B cell (primary cell): ENCODE results near the gene ZCRB1. TPM values are rescaled to one million over a fixed set of nuclear protein-coding genes. Genes with fewer than 3 reads are reported as not detected.
"Not testable (repeated sequence)": the region's sequence is repeated elsewhere in the genome, so short reads cannot be mapped to it uniquely, and the experiment has no call there.

Experiments
- ATAC-seq: fragments of 200-7000 bp; cut with Tn5 transposase; one replicate; pipeline ENCODE4 v1.10.0; 2021; ENCODE audit warnings: low read depth, mild to moderate bottlenecking, moderate number of reproducible peaks, moderate library complexity
- CTCF ChIA-PET: fragments of 350-600 bp; sonication (Branson Sonifier 250); formaldehyde crosslinking; loops from one replicate; lab custom pipeline; 2021; ENCODE audit warnings: antibody characterized with exemption, inconsistent platforms; lab: Charles Lee
- POLR2A ChIA-PET: fragments of 350-600 bp; sonication (Branson Sonifier 250); formaldehyde crosslinking; loops from one replicate; lab custom pipeline; 2021; ENCODE audit warnings: antibody characterized with exemption; lab: Charles Lee
- DNase-seq: peaks from one replicate; pipeline ENCODE4 v3.0.0; 2013
- H2AFZ ChIP-seq: 2 replicates; pipeline ENCODE4 v1.6.1; 2012; ENCODE audit warnings: mild to moderate bottlenecking, low read depth, low read length; ENCODE audit not compliant: insufficient read depth, poor library complexity, severe bottlenecking
- H3K27ac ChIP-seq, 2 donors: 1 replicate in 1 of 2; 2 replicates in 1 of 2; pipeline ENCODE4 v1.5.1; 2012 to 2013; ENCODE audit warnings: low read length in 2 of 2, mild to moderate bottlenecking in 2 of 2, moderate library complexity in 1 of 2
- H3K27me3 ChIP-seq, 4 experiments: fragments of 200-600 bp in 1 of 4; sonication (generic) in 1 of 4; replicated peaks in 1 of 4; 1 replicate in 2 of 4; 2 replicates in 2 of 4; pipeline versions ENCODE4 v1.6.1 to v1.7.0; 2013 to 2016; ENCODE audit warnings: low read length in 3 of 4, mild to moderate bottlenecking in 2 of 4, mixed read lengths in 1 of 4, moderate library complexity in 1 of 4; ENCODE audit not compliant: insufficient read depth in 4 of 4, control insufficient read depth in 3 of 4; ENCODE audit errors: control extremely low read depth in 1 of 4
- H3K36me3 ChIP-seq, 2 experiments: replicated peaks in 1 of 2; 1 replicate in 1 of 2; 2 replicates in 1 of 2; pipeline versions ENCODE4 v1.6.1 to v1.7.1; 2013; ENCODE audit warnings: low read length in 1 of 2; ENCODE audit not compliant: insufficient read depth in 2 of 2, control insufficient read depth in 1 of 2; ENCODE audit errors: control extremely low read depth in 1 of 2, extremely low read depth in 1 of 2
- H3K4me1 ChIP-seq, 2 donors: fragments of 200-600 bp in 1 of 2; sonication (generic) in 1 of 2; 1 replicate in 1 of 2; 2 replicates in 1 of 2; pipeline versions ENCODE4 v1.5.1 to v1.6.1; 2013 to 2017; ENCODE audit warnings: low read length in 2 of 2; ENCODE audit not compliant: control insufficient read depth in 2 of 2, insufficient read depth in 2 of 2
- H3K4me2 ChIP-seq: replicated peaks from 2 replicates; pipeline ENCODE3; 2012; ENCODE audit warnings: mild to moderate bottlenecking, low read depth, low read length; ENCODE audit not compliant: poor library complexity, severe bottlenecking
- H3K4me3 ChIP-seq, 5 experiments: fragments of 200-600 bp in 1 of 5; sonication (generic) in 1 of 5; 1 replicate in 3 of 5; 2 replicates in 2 of 5; pipeline versions ENCODE4 v1.5.1 to v1.7.0; 2011 to 2016; ENCODE audit warnings: low read length in 4 of 5, mild to moderate bottlenecking in 4 of 5, low read depth in 2 of 5, control low read depth in 1 of 5, moderate library complexity in 1 of 5; ENCODE audit not compliant: insufficient read depth in 1 of 5; ENCODE audit errors: control extremely low read depth in 1 of 5, extremely low read depth in 1 of 5
- H3K79me2 ChIP-seq: fragments of 200-600 bp; sonication (generic); one replicate; pipeline ENCODE4 v1.6.0; 2016; ENCODE audit warnings: low read length; ENCODE audit not compliant: control insufficient read depth, insufficient read depth
- H3K9ac ChIP-seq: fragments of 200-600 bp; sonication (generic); 2 replicates; pipeline ENCODE4 v1.6.1; 2017; ENCODE audit warnings: mild to moderate bottlenecking, low read length, moderate library complexity
- H3K9me3 ChIP-seq, 3 donors: one replicate each; pipeline versions ENCODE4 v1.6.1 to v1.7.1; 2013; ENCODE audit warnings: low read length in 2 of 3; ENCODE audit not compliant: control insufficient read depth in 2 of 3, insufficient read depth in 1 of 3; ENCODE audit errors: control extremely low read depth in 1 of 3
- H4K20me1 ChIP-seq: 2 replicates; pipeline ENCODE4 v1.6.0; 2012; ENCODE audit warnings: mild to moderate bottlenecking, low read length; ENCODE audit not compliant: insufficient read depth, control insufficient read depth, poor library complexity, severe bottlenecking
- H3K27ac Mint-ChIP-seq: one replicate; pipeline ENCODE4 v1.8.0; 2021; ENCODE audit warnings: mixed read lengths
- H3K27me3 Mint-ChIP-seq: one replicate; pipeline ENCODE4 v1.8.0; 2021; ENCODE audit warnings: mixed read lengths
- H3K4me1 Mint-ChIP-seq: one replicate; pipeline ENCODE4 v1.8.0; 2021; ENCODE audit warnings: mixed read lengths
- H3K4me3 Mint-ChIP-seq: one replicate; pipeline ENCODE4 v1.8.0; 2021; ENCODE audit warnings: mixed read lengths
- H3K9me3 Mint-ChIP-seq: one replicate; pipeline ENCODE4 v1.8.0; 2022; ENCODE audit warnings: mixed read lengths; ENCODE audit not compliant: insufficient read depth
- EZH2 ChIP-seq: IDR thresholded peaks from 2 replicates; pipeline ENCODE4 v1.6.1; 2012; ENCODE audit warnings: borderline replicate concordance, low read depth, mild to moderate bottlenecking, moderate library complexity, low read length; ENCODE audit not compliant: insufficient read depth, poor library complexity, severe bottlenecking
- WGBS: methylation state at CpG from one replicate; pipeline ENCODE4 v1.1.5; 2013; ENCODE audit warnings: missing lambda C conversion rate; ENCODE audit not compliant: insufficient coverage; 5-methylcytosine and 5-hydroxymethylcytosine counted together
- intact Hi-C: fragments of 100-400 bp; cut with micrococcal nuclease; formaldehyde crosslinking; loops from one replicate; pipeline ENCODE4 v1.10.0; 2022
- polyA plus RNA-seq: library from polyadenylated mRNA; depleted of rRNA; stranded (reverse); fragments of >200 nt; gene quantifications from 2 replicates; pipeline ENCODE4 v1.2.3, GENCODE V29; 2012
- total RNA-seq, 2 donors: library from RNA; stranded (reverse); fragments of 120-200 nt in 1 of 2; gene quantifications; 1 replicate in 1 of 2; 2 replicates in 1 of 2; pipeline versions ENCODE4 v1.2.3 to v1.2.4, GENCODE V29; 2013 to 2022
- TF ChIP-seq, protein P1 (sequence below): fragments of 200-600 bp; IDR thresholded peaks from one replicate; pipeline ENCODE4 v1.8.0; 2022; ENCODE audit warnings: antibody characterized with exemption, mild to moderate bottlenecking

Gene ZCRB1
- total and polyA plus RNA-seq, 2 donors (not counting 1 experiment from before 2014, with no cell fraction given), result 9.8 to 23.2 TPM

DNA sequence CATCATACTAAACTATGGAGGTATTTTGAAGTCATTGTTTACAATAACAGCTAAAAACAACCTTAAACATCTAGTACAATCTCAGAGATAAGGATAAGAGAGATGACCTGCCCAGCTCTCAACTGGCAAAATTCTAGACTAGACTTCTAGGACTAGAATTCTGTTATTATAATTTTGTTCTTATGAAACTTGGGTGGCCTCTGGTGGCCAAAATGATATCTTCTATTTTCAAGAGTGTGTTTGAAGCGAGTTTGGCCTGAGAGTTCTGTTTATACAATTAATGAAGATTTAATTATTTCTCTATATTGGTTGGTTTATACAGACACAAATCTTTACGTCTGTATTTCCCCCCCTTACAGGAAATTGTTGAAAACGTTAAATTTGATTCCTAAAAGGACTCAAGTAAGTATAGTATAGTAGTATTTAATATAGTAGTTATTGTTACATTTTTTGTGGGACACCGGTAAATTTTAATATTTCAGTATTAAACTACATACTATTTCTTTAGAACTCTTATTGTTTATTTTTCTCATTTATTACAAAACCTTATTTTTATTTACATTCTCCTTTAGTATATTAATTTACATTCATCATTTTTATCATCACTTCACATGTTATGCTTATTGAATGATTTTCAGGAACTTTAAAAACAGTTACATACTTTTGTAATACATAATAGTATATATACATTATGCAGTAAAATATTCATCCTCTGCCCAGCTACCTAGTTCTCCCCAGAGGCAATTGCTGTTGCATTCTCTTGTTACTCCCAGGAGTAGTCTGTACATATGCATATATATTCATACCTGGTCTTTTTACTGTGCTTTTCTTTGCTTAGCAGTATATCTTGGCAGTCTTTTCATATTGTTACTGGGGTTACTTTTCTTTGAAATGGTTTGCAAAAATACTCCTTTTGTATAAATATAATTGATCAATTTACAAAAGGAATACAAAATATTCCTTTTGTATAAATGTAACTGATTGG is 6.7 kb upstream of the ZCRB1 start:
- DNase-seq, result peak; percentile 62
- H3K27ac Mint-ChIP-seq, result no peak overlapping the region
- intact Hi-C loops, result loop anchor here (1.0 to 5.0 kb wide), 5 partner anchors 40 to 1070 kb away; no protein-coding TSS in a partner anchor
- H3K27me3 Mint-ChIP-seq, result no peaks in the 10 kb centered on the region
- Histone ChIP-seq H3K27ac (peak overlapping the region in 1 of 2 donors; percentile 6), H3K9me3 (no peaks in the 10 kb centered on the region), H3K4me2 (no peak overlapping the region), H3K9ac (no peak overlapping the region), H3K36me3 (peaks cover 5 to 18% of the 10 kb centered on the region in 2 experiments), H2AFZ (no peak overlapping the region), H4K20me1 (peaks cover 56% of the 10 kb centered on the region), H3K27me3 (no peaks in the 10 kb centered on the region), H3K4me1 (peaks cover 20 to 23% of the 10 kb centered on the region in 2 donors), H3K79me2 (peaks cover 96% of the 10 kb centered on the region), H3K4me3 (no peak overlapping the region)
- CTCF ChIA-PET, result interaction anchor here (0.6 to 3.0 kb wide), 22 partner anchors 7 to 1711 kb away, joined by 3 to 16 read pairs (median 3); partner anchors contain the start of gene GXYLT1
- peaks cover 57% of the 10 kb centered on the region for H3K4me1 Mint-ChIP-seq
- ATAC-seq, result peak; percentile 45
- no peak overlapping the region for H3K4me3 Mint-ChIP-seq
- no CpG with 5 or more reads among the region's 4 CpGs for WGBS
- H3K9me3 Mint-ChIP-seq, result no peaks in the 10 kb centered on the region
- POLR2A ChIA-PET, result no interaction called here
- no peak for TF ChIP-seq EZH2
- TF ChIP-seq, protein P1, sequence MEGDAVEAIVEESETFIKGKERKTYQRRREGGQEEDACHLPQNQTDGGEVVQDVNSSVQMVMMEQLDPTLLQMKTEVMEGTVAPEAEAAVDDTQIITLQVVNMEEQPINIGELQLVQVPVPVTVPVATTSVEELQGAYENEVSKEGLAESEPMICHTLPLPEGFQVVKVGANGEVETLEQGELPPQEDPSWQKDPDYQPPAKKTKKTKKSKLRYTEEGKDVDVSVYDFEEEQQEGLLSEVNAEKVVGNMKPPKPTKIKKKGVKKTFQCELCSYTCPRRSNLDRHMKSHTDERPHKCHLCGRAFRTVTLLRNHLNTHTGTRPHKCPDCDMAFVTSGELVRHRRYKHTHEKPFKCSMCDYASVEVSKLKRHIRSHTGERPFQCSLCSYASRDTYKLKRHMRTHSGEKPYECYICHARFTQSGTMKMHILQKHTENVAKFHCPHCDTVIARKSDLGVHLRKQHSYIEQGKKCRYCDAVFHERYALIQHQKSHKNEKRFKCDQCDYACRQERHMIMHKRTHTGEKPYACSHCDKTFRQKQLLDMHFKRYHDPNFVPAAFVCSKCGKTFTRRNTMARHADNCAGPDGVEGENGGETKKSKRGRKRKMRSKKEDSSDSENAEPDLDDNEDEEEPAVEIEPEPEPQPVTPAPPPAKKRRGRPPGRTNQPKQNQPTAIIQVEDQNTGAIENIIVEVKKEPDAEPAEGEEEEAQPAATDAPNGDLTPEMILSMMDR, result peak; percentile 79

DNA sequence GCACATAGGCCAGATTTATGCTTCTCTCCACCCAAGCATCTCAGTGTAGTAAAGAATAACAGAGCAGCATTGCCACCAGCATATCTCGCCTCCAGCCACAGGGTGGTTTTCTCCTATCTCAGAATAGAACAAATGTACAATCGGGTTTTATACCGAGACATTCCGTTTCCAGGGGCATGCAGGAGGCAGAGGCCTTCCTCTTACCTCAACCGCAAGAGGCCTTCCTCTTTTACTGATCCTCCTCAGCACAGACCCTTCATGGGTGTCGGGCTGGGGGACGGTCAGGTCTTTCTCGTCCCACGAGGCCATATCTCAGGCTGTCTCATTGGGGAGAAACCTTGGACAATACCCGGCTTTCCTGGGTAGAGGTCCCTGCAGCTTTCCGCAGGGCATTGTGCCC is 4.2 kb upstream of the ZCRB1 start:
- H3K9me3 ChIP-seq, H3K9me3 Mint-ChIP-seq, H3K4me2 ChIP-seq, H3K36me3 ChIP-seq, H3K27me3 ChIP-seq, POLR2A ChIA-PET, CTCF ChIA-PET, H2AFZ ChIP-seq, H3K4me3 ChIP-seq, H3K9ac ChIP-seq, ATAC-seq, H3K27me3 Mint-ChIP-seq, H3K27ac ChIP-seq: not testable (repeated sequence)
- intact Hi-C loops, result loop anchor here (5.0 kb wide), 2 partner anchors 42 to 1068 kb away; no protein-coding TSS in a partner anchor
- Histone ChIP-seq H3K79me2 (peaks cover 98% of the 10 kb centered on the region), H4K20me1 (peaks cover 57% of the 10 kb centered on the region), H3K4me1 (peaks cover 34 to 35% of the 10 kb centered on the region in 2 donors)
- DNase-seq, result peak; percentile 38
- WGBS, result 57% methylated on average over 9 of the region's 11 CpGs
- H3K4me1 Mint-ChIP-seq, result peaks cover 75% of the 10 kb centered on the region
- H3K4me3 Mint-ChIP-seq, result peak overlapping the region; percentile 62
- peak overlapping the region; percentile 64 for H3K27ac Mint-ChIP-seq
